HepG2 (cell line): ENCODE data around the gene WDR83. TPM values are rescaled to one million over a fixed set of nuclear protein-coding genes. Genes with fewer than 3 reads are reported as not detected.

ENCODE experiments used
- GTF2F1 ChIP-seq: fragments of 150-350 bp; IDR thresholded peaks from 2 replicates; pipeline ENCODE4 v1.6.1; 2014; ENCODE audit warnings: low read length
- MXD3 ChIP-seq: IDR thresholded peaks from 2 replicates; pipeline ENCODE4 v1.6.1; 2016; ENCODE audit warnings: mild to moderate bottlenecking, missing biosample characterization, missing genetic modification reagents
- SMAD9 ChIP-seq: sonication (generic); formaldehyde crosslinking; IDR thresholded peaks from 2 replicates; pipeline ENCODE4 v1.5.1; 2020; ENCODE audit warnings: mild to moderate bottlenecking, missing genetic modification reagents
- ZBTB40 ChIP-seq, 2 experiments: fragments of 450-650 bp in 1 of 2; sonication (generic) in 1 of 2; formaldehyde crosslinking in 1 of 2; IDR thresholded peaks; 2 replicates each; pipeline versions ENCODE4 v1.6.1 to v1.8.0; 2016 to 2022; ENCODE audit warnings: antibody characterized with exemption in 1 of 2, mild to moderate bottlenecking in 1 of 2, missing genetic modification reagents in 1 of 2
- ZNF280B ChIP-seq: sonication (generic); formaldehyde crosslinking; IDR thresholded peaks from 2 replicates; pipeline ENCODE4 v1.5.0; 2020; ENCODE audit warnings: missing genetic modification reagents, mild to moderate bottlenecking, borderline replicate concordance
- polyA plus RNA-seq, 8 experiments: library from polyadenylated mRNA; depleted of rRNA in 3 of 8; stranded (reverse) in 7 of 8; unstranded in 1 of 8; fragments of >200 nt; fragmentation: Illumina TruSeq in 4 of 8; extraction: Trizol in 4 of 8; gene quantifications; 2 replicates each; pipeline versions ENCODE4 v1.2.1 to v1.2.3, GENCODE V29; 2011 to 2016; ENCODE audit warnings: low read depth in 4 of 8, missing spikeins in 1 of 8, mixed read lengths in 1 of 8; ENCODE audit not compliant: insufficient read depth in 1 of 8
- total RNA-seq, 5 experiments: library from RNA; depleted of rRNA; stranded (reverse); fragments of >200 nt; fragmentation: Illumina TruSeq; extraction: Trizol; gene quantifications; 2 replicates each; pipeline ENCODE4 v1.2.3, GENCODE V29; 2016; ENCODE audit warnings: low read depth in 1 of 5

The WDR83 gene
- total and polyA plus RNA-seq, 2 of the 13 experiments (the other 11 are each of a cell fraction or from before 2014, with no cell fraction given), result 4.5 to 10.7 TPM

- TF ChIP-seq ZBTB40 (IDR thresholded peaks at IDR 0.05) (peak; percentile 40), ZBTB40 (CRISPR knock-in tag; IDR thresholded peaks at IDR 0.05) (peak; percentile 95), MXD3 (CRISPR knock-in tag) (no peak), GTF2F1 (no peak), SMAD9 (no peak), ZNF280B (CRISPR knock-in tag) (no peak)
Observed at GRCh38 chr19:12667731-12668302, 1.2 kb downstream of the WDR83 start (continued).
